Measurements from ENCODE around the gene NBEA.

DNA sequence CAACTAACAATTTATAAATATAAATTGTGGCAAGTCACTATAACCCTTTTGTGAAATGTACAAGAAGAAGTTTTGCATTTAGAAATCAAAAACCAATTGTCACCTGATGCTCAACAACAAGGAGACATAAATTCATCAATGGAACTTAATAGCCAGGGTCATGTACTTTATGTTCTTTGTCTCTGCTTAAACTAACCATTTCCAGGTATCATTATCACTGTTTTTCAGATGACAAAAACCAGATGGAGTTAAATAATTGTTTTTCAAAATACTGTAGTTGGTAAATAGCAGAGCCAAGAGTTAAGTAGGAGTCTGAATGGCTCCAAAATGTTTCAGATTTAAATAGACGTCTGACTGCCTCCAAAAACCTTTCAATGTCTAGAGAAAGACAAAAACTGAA lies 606.7 kb downstream of the NBEA start:
- TF ChIP-seq, protein P1, sequence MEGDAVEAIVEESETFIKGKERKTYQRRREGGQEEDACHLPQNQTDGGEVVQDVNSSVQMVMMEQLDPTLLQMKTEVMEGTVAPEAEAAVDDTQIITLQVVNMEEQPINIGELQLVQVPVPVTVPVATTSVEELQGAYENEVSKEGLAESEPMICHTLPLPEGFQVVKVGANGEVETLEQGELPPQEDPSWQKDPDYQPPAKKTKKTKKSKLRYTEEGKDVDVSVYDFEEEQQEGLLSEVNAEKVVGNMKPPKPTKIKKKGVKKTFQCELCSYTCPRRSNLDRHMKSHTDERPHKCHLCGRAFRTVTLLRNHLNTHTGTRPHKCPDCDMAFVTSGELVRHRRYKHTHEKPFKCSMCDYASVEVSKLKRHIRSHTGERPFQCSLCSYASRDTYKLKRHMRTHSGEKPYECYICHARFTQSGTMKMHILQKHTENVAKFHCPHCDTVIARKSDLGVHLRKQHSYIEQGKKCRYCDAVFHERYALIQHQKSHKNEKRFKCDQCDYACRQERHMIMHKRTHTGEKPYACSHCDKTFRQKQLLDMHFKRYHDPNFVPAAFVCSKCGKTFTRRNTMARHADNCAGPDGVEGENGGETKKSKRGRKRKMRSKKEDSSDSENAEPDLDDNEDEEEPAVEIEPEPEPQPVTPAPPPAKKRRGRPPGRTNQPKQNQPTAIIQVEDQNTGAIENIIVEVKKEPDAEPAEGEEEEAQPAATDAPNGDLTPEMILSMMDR (IDR thresholded peaks at IDR 0.05; ENCODE audit: insufficient read depth, low read length), result no peak
- TF ChIP-seq GABPA (IDR thresholded peaks at IDR 0.05; ENCODE audit: low read depth) (no peak), POLR2AphosphoS5 (IDR thresholded peaks at IDR 0.05; ENCODE audit: low read depth) (no peak), REST (IDR thresholded peaks at IDR 0.05; ENCODE audit: insufficient replicate concordance, low read depth) (no peak)
